ENCODE results near the gene AOAH.

The AOAH gene

GRCh38 chr7:36602934-36603887, 121.1 kb downstream of the AOAH start:
- peaks cover 69% of the 10 kb centered on the region for H3K4me1 Mint-ChIP-seq
- ATAC-seq (peak; percentile 73), DNase-seq (ENCODE audit: low spot score in 2 of 2) (peak in 1 of 2 donors; percentile 71)
- H3K9me3 Mint-ChIP-seq: no peaks in the 10 kb centered on the region
- peak overlapping the region; percentile 8 for H3K4me3 Mint-ChIP-seq
- H3K36me3 Mint-ChIP-seq: peaks cover 57% of the 10 kb centered on the region
- peak overlapping the region; percentile 81 for H3K27ac Mint-ChIP-seq

GRCh38 chr7:36602511-36602910, 121.8 kb downstream of the AOAH start:
- ATAC-seq (peak; percentile 39), DNase-seq (ENCODE audit: low spot score in 2 of 2) (no peak)
- H3K4me3 Mint-ChIP-seq: peak overlapping the region; percentile 8
- H3K4me1 Mint-ChIP-seq: peaks cover 72% of the 10 kb centered on the region
- H3K9me3 Mint-ChIP-seq: no peaks in the 10 kb centered on the region
- peak overlapping the region; percentile 81 for H3K27ac Mint-ChIP-seq
- H3K36me3 Mint-ChIP-seq: peaks cover 57% of the 10 kb centered on the region

GRCh38 chr7:36601601-36602000, 122.7 kb downstream of the AOAH start:
- peak in 1 of 2 donors; percentile 53 for DNase-seq (ENCODE audit: low spot score in 2 of 2)
- no peaks in the 10 kb centered on the region for H3K9me3 Mint-ChIP-seq
- H3K4me1 Mint-ChIP-seq: peaks cover 81% of the 10 kb centered on the region
- H3K4me3 Mint-ChIP-seq: peak overlapping the region; percentile 11
- ATAC-seq: peak; percentile 31
- peak overlapping the region; percentile 81 for H3K27ac Mint-ChIP-seq
- peaks cover 57% of the 10 kb centered on the region for H3K36me3 Mint-ChIP-seq

DNA sequence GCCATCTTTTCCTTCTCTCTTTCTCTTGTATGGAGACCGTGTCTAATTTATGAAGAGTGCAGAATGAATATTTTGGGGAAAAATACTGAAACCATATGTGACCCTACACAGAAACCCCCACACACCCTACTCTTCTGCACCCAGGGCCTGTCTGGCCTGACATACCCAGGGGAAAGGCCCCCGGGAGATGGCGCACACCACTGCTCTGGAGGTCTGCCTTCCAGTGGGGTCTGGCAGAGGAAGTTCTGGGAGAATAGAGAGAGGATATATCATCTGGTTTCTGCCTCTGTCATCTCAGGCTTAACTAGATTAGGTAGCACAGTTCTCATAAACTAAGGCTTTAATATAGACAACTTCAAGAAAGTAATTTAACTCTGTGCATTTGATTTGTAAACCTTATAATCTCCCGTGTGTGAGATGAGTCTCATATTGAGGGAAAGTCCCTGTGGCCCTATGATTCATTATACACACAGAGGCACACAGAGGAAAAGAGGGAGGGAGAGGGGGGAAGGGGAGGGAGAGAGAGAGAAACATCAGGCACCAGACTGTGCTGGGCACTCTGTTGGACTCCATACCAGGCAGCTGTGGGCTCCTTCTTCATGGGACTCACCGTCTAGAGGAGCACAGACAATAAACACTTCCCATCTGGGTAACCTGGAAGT, 123.3 kb downstream of the AOAH start:
- H3K4me3 Mint-ChIP-seq: peak overlapping the region; percentile 11
- H3K4me1 Mint-ChIP-seq: peaks cover 84% of the 10 kb centered on the region
- H3K9me3 Mint-ChIP-seq: no peaks in the 10 kb centered on the region
- H3K27ac Mint-ChIP-seq: peak overlapping the region; percentile 81
- H3K36me3 Mint-ChIP-seq: peaks cover 60% of the 10 kb centered on the region
- peak; percentile 86 for ATAC-seq
- peak in 1 of 2 donors; percentile 57 for DNase-seq (ENCODE audit: low spot score in 2 of 2)

GRCh38 chr7:36600314-36600682, 124.0 kb downstream of the AOAH start:
- no peaks in the 10 kb centered on the region for H3K9me3 Mint-ChIP-seq
- DNase-seq (ENCODE audit: low spot score in 2 of 2) (no peak), ATAC-seq (no peak)
- H3K4me3 Mint-ChIP-seq: no peak overlapping the region
- H3K36me3 Mint-ChIP-seq: peaks cover 65% of the 10 kb centered on the region
- H3K4me1 Mint-ChIP-seq: peaks cover 79% of the 10 kb centered on the region
- peak overlapping the region; percentile 81 for H3K27ac Mint-ChIP-seq

- Mint-ChIP-seq H3K4me1 (peaks cover 74% of the 10 kb centered on the region), H3K4me3 (no peak overlapping the region), H3K27ac (peak overlapping the region; percentile 81), H3K36me3 (peaks cover 67% of the 10 kb centered on the region), H3K9me3 (no peaks in the 10 kb centered on the region)
- ATAC-seq: no peak
- no peak for DNase-seq (ENCODE audit: low spot score in 2 of 2)
These were observed 124.5 kb downstream of the AOAH start for GRCh38 chr7:36599645-36600313.

- ATAC-seq (peak; percentile 37), DNase-seq (ENCODE audit: low spot score in 2 of 2) (peak in 1 of 2 donors; percentile 41)
- Mint-ChIP-seq H3K9me3 (no peaks in the 10 kb centered on the region), H3K36me3 (peaks cover 79% of the 10 kb centered on the region), H3K27ac (peak overlapping the region; percentile 71), H3K4me3 (no peak overlapping the region), H3K4me1 (peaks cover 61% of the 10 kb centered on the region)
These were observed 126.1 kb downstream of the AOAH start for GRCh38 chr7:36598054-36598674.

- peaks cover 51% of the 10 kb centered on the region for H3K4me1 Mint-ChIP-seq
- no peak overlapping the region for H3K4me3 Mint-ChIP-seq
- no peaks in the 10 kb centered on the region for H3K9me3 Mint-ChIP-seq
- peak in 1 of 2 donors; percentile 36 for DNase-seq (ENCODE audit: low spot score in 2 of 2)
- peaks cover 89% of the 10 kb centered on the region for H3K36me3 Mint-ChIP-seq
- peak; percentile 53 for ATAC-seq
- peak overlapping the region; percentile 71 for H3K27ac Mint-ChIP-seq
These were observed 127.1 kb downstream of the AOAH start for GRCh38 chr7:36597090-36597773.

DNA sequence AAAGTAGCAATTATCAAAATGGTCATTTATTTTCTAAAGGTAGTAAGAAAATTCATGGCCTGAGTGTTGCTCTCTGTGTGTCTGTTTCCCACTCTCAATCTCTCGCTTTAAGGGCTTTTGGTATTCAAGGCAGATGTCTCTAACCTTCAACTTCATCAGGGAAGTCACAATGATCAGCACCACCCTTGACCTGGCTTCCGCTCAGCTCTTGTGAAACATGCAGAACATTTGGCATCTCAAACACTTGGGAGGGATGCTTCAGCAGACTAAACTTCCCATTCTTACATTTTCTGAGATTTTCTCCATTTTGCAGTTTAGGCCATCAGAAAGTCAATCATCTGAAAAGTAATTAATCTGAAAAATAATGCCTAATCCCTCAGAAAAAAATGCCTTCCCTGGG, 129.8 kb downstream of the AOAH start:
- Mint-ChIP-seq H3K36me3 (peaks cover 93% of the 10 kb centered on the region), H3K27ac (peak overlapping the region; percentile 10), H3K4me1 (peaks cover 24% of the 10 kb centered on the region), H3K9me3 (no peaks in the 10 kb centered on the region), H3K4me3 (no peak overlapping the region)
- DNase-seq (ENCODE audit: low spot score in 2 of 2) (peak in 1 of 2 donors; percentile 15), ATAC-seq (no peak)

DNA sequence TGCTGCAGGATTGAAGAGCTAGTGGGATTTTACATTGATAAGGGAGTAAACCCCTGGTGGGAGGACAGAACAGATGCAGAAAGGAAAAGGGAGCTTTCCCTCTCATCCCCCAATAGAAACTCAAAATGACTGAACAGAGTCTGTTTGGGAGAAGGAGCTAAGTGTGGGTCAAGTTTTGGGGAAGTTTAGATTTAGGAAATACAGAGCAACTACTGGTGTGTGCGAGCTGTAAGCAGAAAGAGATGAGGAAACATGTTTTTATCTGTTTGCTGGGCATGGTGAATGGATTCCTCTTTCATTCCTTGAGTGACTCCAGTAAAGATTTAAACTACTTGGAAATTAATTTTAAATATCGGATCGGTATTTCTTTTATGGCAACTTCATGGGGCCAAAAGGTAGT, 132.7 kb downstream of the AOAH start:
- peaks cover 4% of the 10 kb centered on the region for H3K4me1 Mint-ChIP-seq
- H3K4me3 Mint-ChIP-seq: no peak overlapping the region
- no peaks in the 10 kb centered on the region for H3K9me3 Mint-ChIP-seq
- ATAC-seq (no peak), DNase-seq (ENCODE audit: low spot score in 2 of 2) (peak in 1 of 2 donors; percentile 33)
- H3K27ac Mint-ChIP-seq: no peak overlapping the region
- H3K36me3 Mint-ChIP-seq: peaks cover 82% of the 10 kb centered on the region

DNA sequence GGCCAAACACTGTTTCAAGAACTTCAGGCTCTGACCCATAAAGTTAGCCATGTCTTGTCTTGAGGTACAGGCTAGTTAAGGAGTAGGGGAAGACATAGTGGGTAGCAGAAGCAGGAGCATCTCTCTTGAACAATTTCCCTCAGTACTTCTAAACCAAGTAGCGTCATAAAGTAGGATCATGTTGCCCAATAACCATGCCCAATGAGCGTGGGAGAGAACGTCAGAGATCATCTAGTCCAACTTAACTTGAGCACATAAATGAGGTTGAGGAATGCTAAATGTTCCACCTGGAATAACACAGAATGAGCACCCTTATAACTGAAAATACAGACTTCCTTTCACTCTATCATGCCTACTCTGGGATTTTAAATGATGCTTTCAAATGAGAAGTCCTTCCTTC, 134.9 kb downstream of the AOAH start:
- H3K36me3 Mint-ChIP-seq: peaks cover 81% of the 10 kb centered on the region
- no peak overlapping the region for H3K27ac Mint-ChIP-seq
- H3K9me3 Mint-ChIP-seq: no peaks in the 10 kb centered on the region

GRCh38 chr7:36583318-36583717, 141.0 kb downstream of the AOAH start:
- ATAC-seq (peak; percentile 90), DNase-seq (ENCODE audit: low spot score in 2 of 2) (no peak)
- H3K4me1 Mint-ChIP-seq: peaks cover 24% of the 10 kb centered on the region
- H3K4me3 Mint-ChIP-seq: peak overlapping the region; percentile 41
- peak overlapping the region; percentile 95 for H3K27ac Mint-ChIP-seq
- no peaks in the 10 kb centered on the region for H3K9me3 Mint-ChIP-seq
- H3K36me3 Mint-ChIP-seq: peaks cover 65% of the 10 kb centered on the region

More for the DNA sequence above, 134.9 kb downstream of the AOAH start:
- no peak for DNase-seq (ENCODE audit: low spot score in 2 of 2)
- Mint-ChIP-seq H3K4me3 (no peak overlapping the region), H3K4me1 (peaks cover 5% of the 10 kb centered on the region)
- ATAC-seq: no peak

DNA sequence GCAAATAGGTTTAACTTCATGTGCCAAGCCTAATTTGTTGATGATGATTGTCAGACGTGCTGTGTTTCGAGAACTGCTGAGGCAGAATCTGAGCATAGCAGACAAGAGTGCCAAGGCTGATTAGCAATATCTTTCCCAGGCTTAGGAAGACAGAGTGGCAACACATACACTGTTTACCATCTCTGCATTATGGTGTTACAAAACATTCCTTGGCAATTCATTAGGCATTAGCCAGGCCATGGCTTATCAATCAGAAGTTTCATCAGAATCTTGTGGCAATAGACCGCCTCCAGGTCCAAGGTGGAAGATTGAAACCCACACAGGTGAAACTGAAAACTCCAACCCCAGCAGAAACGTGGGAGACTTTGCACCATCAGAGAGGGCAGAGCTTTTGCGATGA, 148.5 kb downstream of the AOAH start:
- Mint-ChIP-seq H3K27ac (peak overlapping the region; percentile 60), H3K36me3 (peaks cover 59% of the 10 kb centered on the region)
- no peak for ATAC-seq

GRCh38 chr7:36573066-36573465, 151.2 kb downstream of the AOAH start:
- Mint-ChIP-seq H3K4me1 (peaks cover 25% of the 10 kb centered on the region), H3K4me3 (no peak overlapping the region), H3K9me3 (no peaks in the 10 kb centered on the region), H3K36me3 (peaks cover 62% of the 10 kb centered on the region), H3K27ac (no peak overlapping the region)
- no peak for ATAC-seq
- DNase-seq (ENCODE audit: low spot score in 2 of 2): no peak

More for the DNA sequence above, 148.5 kb downstream of the AOAH start:
- H3K4me1 Mint-ChIP-seq: peaks cover 14% of the 10 kb centered on the region
- no peaks in the 10 kb centered on the region for H3K9me3 Mint-ChIP-seq
- no peak for DNase-seq (ENCODE audit: low spot score in 2 of 2)
- no peak overlapping the region for H3K4me3 Mint-ChIP-seq

Measured in stimulated activated effector memory CD8-positive, alpha-beta T cell treated with anti-CD3 and anti-CD28 coated beads, Interleukin-12 subunit alpha, Interleukin-12 subunit beta, amount 100 ng/mL, for 72 hours (primary cell).